ENCODE results near the gene KAZN. TPM values are rescaled to one million over a fixed set of nuclear protein-coding genes. Genes with fewer than 3 reads are reported as not detected.
A peak's percentile ranks its signal among the peaks of the same experiment; 100 is the strongest.

KAZN gene
- total RNA-seq, 1 experiment from 2014 or later = 15.6 TPM

DNA sequence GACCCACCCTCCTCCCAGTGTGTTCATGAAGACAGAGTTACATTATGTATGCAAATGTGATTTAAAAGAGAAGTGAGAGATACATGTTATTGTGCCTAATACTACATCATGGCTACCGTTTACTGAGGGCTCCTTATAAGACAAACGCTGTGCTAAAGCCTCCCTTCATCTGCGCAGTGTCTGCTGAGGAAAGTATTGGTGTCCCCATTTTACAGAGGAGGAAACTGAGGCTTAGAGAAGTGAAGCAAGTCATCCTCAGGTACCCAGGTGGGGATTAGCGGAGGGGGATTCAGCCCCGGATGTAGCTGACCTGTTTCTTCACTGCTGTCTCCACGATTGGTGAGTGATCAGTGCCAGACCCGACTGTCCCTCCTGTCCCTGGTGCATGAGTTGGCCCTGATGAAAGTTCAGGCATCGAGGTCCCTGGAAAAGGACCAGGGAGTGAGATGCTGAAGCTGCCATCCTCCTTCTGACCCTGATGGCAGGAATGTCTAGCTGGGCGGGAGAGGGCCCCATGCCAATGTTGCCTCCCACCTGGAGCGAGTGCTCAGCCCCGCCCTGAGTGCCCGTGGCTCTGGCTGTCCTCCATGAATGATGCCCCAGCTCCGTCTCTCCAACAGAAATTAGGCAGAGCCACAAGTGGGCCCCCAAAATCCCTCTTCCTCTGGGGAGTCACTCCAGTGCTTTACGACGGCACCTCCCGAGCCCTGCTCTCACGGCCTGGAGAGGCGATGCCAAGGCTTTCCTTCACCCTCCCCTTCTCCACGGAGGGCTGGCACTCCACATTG is 204.7 kb downstream of the KAZN start:
- no peaks in the 10 kb centered on the region for H3K9me2 ChIP-seq (ENCODE audit: insufficient read depth)
- H3K79me2 ChIP-seq (ENCODE audit: low read depth) = no peaks in the 10 kb centered on the region
- intact Hi-C loops (cut with micrococcal nuclease; ENCODE audit: unreplicated experiment) = no loop called here
- H3F3A ChIP-seq (ENCODE audit: insufficient read depth, low read depth) = no peaks in the 10 kb centered on the region
- no TSS peak for BruUV-seq (replicated peaks)
- no peak overlapping the region for H3K4me3 ChIP-seq
- POLR2A ChIA-PET (ENCODE audit: unreplicated experiment) = no interaction called here
- peaks cover 34% of the 10 kb centered on the region for H3K27me3 ChIP-seq (ENCODE audit: insufficient read depth, low read depth)
- H3K27ac ChIP-seq = no peak overlapping the region
- H4K20me1 ChIP-seq (ENCODE audit: insufficient read depth) = no peaks in the 10 kb centered on the region
- DNase-seq = no peak
- CTCF ChIA-PET = no interaction called here
- H3K4me2 ChIP-seq = no peak overlapping the region
- TF ChIP-seq, protein P1, sequence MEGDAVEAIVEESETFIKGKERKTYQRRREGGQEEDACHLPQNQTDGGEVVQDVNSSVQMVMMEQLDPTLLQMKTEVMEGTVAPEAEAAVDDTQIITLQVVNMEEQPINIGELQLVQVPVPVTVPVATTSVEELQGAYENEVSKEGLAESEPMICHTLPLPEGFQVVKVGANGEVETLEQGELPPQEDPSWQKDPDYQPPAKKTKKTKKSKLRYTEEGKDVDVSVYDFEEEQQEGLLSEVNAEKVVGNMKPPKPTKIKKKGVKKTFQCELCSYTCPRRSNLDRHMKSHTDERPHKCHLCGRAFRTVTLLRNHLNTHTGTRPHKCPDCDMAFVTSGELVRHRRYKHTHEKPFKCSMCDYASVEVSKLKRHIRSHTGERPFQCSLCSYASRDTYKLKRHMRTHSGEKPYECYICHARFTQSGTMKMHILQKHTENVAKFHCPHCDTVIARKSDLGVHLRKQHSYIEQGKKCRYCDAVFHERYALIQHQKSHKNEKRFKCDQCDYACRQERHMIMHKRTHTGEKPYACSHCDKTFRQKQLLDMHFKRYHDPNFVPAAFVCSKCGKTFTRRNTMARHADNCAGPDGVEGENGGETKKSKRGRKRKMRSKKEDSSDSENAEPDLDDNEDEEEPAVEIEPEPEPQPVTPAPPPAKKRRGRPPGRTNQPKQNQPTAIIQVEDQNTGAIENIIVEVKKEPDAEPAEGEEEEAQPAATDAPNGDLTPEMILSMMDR (conservative IDR thresholded peaks at IDR 0.05) = no peak
- H3K4me1 ChIP-seq (replicated peaks; ENCODE audit: insufficient read depth) = no peaks in the 10 kb centered on the region
- H3K9me3 ChIP-seq (ENCODE audit: insufficient read depth, low read depth) = no peaks in the 10 kb centered on the region
- no peak overlapping the region for H2AFZ ChIP-seq
- H3K36me3 ChIP-seq (ENCODE audit: low read depth) = no peaks in the 10 kb centered on the region

DNA sequence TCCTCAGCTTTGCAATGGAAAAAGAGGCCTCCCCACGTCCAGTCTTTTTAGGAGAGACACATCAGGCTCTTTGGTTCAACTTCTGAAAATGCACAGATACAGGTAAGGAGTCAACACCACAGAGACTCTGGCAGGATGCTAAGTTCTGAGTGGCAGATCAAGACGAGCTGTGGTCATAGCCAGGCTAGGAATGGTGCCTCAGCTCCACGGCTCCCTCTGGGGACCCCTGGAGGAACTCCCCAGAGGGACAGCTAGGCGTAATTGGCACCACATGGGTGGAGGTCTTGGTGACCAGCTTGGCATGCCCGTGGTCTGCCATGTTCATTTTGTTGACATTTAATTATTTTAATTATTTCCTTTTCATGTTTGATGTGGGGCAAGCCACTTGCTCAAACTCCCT is 206.1 kb downstream of the KAZN start:
- no TSS peak for BruUV-seq (replicated peaks)
- no peak overlapping the region for H3K4me3 ChIP-seq
- no peaks in the 10 kb centered on the region for H3K79me2 ChIP-seq (ENCODE audit: low read depth)
- ChIA-PET POLR2A (ENCODE audit: unreplicated experiment) (no interaction called here), CTCF (interaction anchor here (0.6 to 1.0 kb wide), 2 partner anchors 39 to 87 kb away, joined by 3 read pairs; no protein-coding TSS in a partner anchor)
- H3F3A ChIP-seq (ENCODE audit: insufficient read depth, low read depth) = no peaks in the 10 kb centered on the region
- H4K20me1 ChIP-seq (ENCODE audit: insufficient read depth) = no peaks in the 10 kb centered on the region
- intact Hi-C loops (cut with micrococcal nuclease; ENCODE audit: unreplicated experiment) = no loop called here
- TF ChIP-seq, protein P1 (conservative IDR thresholded peaks at IDR 0.05) = no peak
- no peak for TF ChIP-seq EZH2 (IDR thresholded peaks at IDR 0.05; ENCODE audit: low read depth)
- peaks cover 22% of the 10 kb centered on the region for H3K27me3 ChIP-seq (ENCODE audit: insufficient read depth, low read depth)
- no peaks in the 10 kb centered on the region for H3K9me2 ChIP-seq (ENCODE audit: insufficient read depth)
- H3K36me3 ChIP-seq (ENCODE audit: low read depth) = no peaks in the 10 kb centered on the region
- DNase-seq = peak in 1 of 2 experiments; percentile 14
- no peak overlapping the region for H2AFZ ChIP-seq
- H3K9me3 ChIP-seq (ENCODE audit: insufficient read depth, low read depth) = no peaks in the 10 kb centered on the region
- H3K4me2 ChIP-seq = no peak overlapping the region
- no peak overlapping the region for H3K27ac ChIP-seq
- H3K4me1 ChIP-seq (replicated peaks; ENCODE audit: insufficient read depth) = no peaks in the 10 kb centered on the region

DNA sequence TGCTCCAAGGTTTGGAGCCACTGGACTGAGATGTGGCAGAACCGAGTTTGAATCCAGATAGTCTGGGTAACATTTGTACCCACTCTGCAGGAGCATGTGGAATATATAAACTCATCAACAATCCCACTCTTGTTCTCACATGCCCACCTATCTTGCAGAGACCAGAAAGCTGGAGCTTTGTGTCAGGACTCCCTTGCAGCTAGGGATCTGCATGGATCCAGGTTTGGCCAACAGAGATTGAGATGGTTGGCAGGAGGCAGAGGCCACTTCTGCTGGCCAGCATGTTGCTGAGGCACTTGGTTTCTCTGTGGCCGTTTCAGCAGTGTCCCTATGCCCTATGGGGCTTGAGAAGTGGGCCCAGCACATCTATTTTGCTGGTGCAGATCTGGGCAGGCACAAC is 208.3 kb downstream of the KAZN start:
- POLR2A ChIA-PET (ENCODE audit: unreplicated experiment) = no interaction called here
- intact Hi-C loops (cut with micrococcal nuclease; ENCODE audit: unreplicated experiment) = no loop called here
- Histone ChIP-seq H3K9me3 (ENCODE audit: insufficient read depth, low read depth) (no peaks in the 10 kb centered on the region), H3K27ac (no peak overlapping the region), H3K27me3 (ENCODE audit: insufficient read depth, low read depth) (peaks cover 13% of the 10 kb centered on the region), H3K9me2 (ENCODE audit: insufficient read depth) (no peaks in the 10 kb centered on the region), H3K79me2 (ENCODE audit: low read depth) (no peaks in the 10 kb centered on the region), H3K4me2 (no peak overlapping the region), H4K20me1 (ENCODE audit: insufficient read depth) (no peaks in the 10 kb centered on the region), H3K4me3 (no peak overlapping the region), H3K4me1 (replicated peaks; ENCODE audit: insufficient read depth) (no peaks in the 10 kb centered on the region), H2AFZ (no peak overlapping the region), H3F3A (ENCODE audit: insufficient read depth, low read depth) (no peaks in the 10 kb centered on the region), H3K36me3 (ENCODE audit: low read depth) (no peaks in the 10 kb centered on the region)
- no peak for TF ChIP-seq EZH2 (IDR thresholded peaks at IDR 0.05; ENCODE audit: low read depth)
- TF ChIP-seq, protein P1 (conservative IDR thresholded peaks at IDR 0.05) = no peak
- CTCF ChIA-PET = no interaction called here
- BruUV-seq (replicated peaks) = no TSS peak
- DNase-seq = no peak
